Neural cell (in vitro differentiated cells): ENCODE results near the gene EN2.

Experiments used
- CTCF ChIP-seq: fragments of 450-650 bp; IDR thresholded peaks from 2 replicates; pipeline ENCODE4 v1.5.1; 2014; ENCODE audit warnings: antibody characterized with exemption, mild to moderate bottlenecking, moderate library complexity; ENCODE audit not compliant: poor library complexity, severe bottlenecking
- EZH2 ChIP-seq: fragments of 200-600, 300-800 bp; shearing (Covaris generic), sonication (generic); IDR thresholded peaks from 2 replicates; pipeline ENCODE4 v1.6.1; 2014; ENCODE audit warnings: antibody characterized with exemption, low read length, borderline replicate concordance, mild to moderate bottlenecking; ENCODE audit not compliant: insufficient read depth, poor library complexity, severe bottlenecking
- POLR2AphosphoS5 ChIP-seq: IDR thresholded peaks from 2 replicates; pipeline ENCODE4 v1.6.1; 2012
- RAD21 ChIP-seq: fragments of 450-650 bp; conservative IDR thresholded peaks from 2 replicates; pipeline ENCODE4 v1.6.1; 2014; ENCODE audit warnings: antibody characterized with exemption, mild to moderate bottlenecking, moderate library complexity
- REST ChIP-seq: IDR thresholded peaks from 2 replicates; pipeline ENCODE4 v1.6.1; 2012; ENCODE audit warnings: borderline replicate concordance
- TAF1 ChIP-seq: IDR thresholded peaks from 2 replicates; pipeline ENCODE4 v1.6.1; 2012; ENCODE audit warnings: low read depth

GRCh38 chr7:155427411-155428038, 30.4 kb upstream of the EN2 start:
- no peak for TF ChIP-seq TAF1
- no peak for TF ChIP-seq CTCF
- TF ChIP-seq POLR2AphosphoS5 = no peak
- no peak for TF ChIP-seq REST
- TF ChIP-seq RAD21 = no peak
- TF ChIP-seq EZH2 = no peak
